HL-60 (cell line): ENCODE data around the gene BHLHE23.

Experiments used
- CTCF ChIP-seq: IDR thresholded peaks from one replicate; pipeline ENCODE4 v1.5.1; 2011; ENCODE audit warnings: low read length, control low read depth, inconsistent platforms; ENCODE audit not compliant: insufficient read depth
- POLR2AphosphoS5 ChIP-seq: IDR thresholded peaks from 2 replicates; pipeline ENCODE4 v1.6.1; 2012; ENCODE audit warnings: low read depth

GRCh38 chr20:62984666-62985443, 21.9 kb downstream of the BHLHE23 start:
- TF ChIP-seq POLR2AphosphoS5 (no peak), CTCF (no peak)
